HUES48 (cell line): Measurements from ENCODE around the gene RAG1.

Experiments
- H3K27ac ChIP-seq: one replicate; pipeline ENCODE4 v1.7.0; 2013; ENCODE audit warnings: low read depth, low read length, inconsistent platforms
- H3K27me3 ChIP-seq: 2 replicates; pipeline ENCODE4 v1.6.1; 2013; ENCODE audit warnings: mild to moderate bottlenecking, low read length; ENCODE audit not compliant: control insufficient read depth, insufficient read depth
- H3K36me3 ChIP-seq: 2 replicates; pipeline ENCODE4 v1.6.1; 2013; ENCODE audit warnings: low read length; ENCODE audit not compliant: control insufficient read depth, insufficient read depth
- H3K4me1 ChIP-seq: 2 replicates; pipeline ENCODE4 v1.6.1; 2013; ENCODE audit warnings: mild to moderate bottlenecking, low read length; ENCODE audit not compliant: control insufficient read depth, insufficient read depth
- H3K4me3 ChIP-seq: 2 replicates; pipeline ENCODE4 v1.5.1; 2013; ENCODE audit warnings: mild to moderate bottlenecking, low read depth, low read length
- H3K9ac ChIP-seq: 2 replicates; pipeline ENCODE4 v1.6.1; 2013; ENCODE audit warnings: mild to moderate bottlenecking, low read depth, low read length, moderate library complexity
- H3K9me3 ChIP-seq: 2 replicates; pipeline ENCODE4 v1.6.1; 2013; ENCODE audit warnings: low read length; ENCODE audit not compliant: control insufficient read depth, insufficient read depth

The RAG1 gene

DNA sequence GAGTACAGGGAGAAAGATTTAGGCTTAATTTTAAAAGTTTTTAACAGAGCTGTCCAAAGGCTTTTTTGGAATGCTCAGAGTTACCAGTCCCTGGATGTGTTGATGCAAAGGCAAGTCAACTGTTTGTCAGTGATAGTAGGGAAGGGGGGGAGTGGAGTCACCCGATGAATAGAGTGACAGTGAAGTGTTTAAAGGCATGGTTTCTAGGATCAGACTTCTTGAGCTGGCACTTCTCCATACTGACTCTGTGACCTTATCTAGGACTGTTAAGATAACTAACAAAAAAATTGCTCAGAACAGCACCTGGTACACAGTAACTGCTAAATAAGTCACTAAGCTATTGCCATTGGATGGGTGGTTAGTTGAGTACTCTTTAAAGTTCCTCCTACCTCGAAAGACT is 41.6 kb downstream of the RAG1 start:
- H3K4me1 ChIP-seq, result no peaks in the 10 kb centered on the region
- H3K9me3 ChIP-seq, result no peaks in the 10 kb centered on the region
- no peaks in the 10 kb centered on the region for H3K27me3 ChIP-seq
- H3K4me3 ChIP-seq, result no peak overlapping the region
- no peaks in the 10 kb centered on the region for H3K36me3 ChIP-seq
- no peak overlapping the region for H3K9ac ChIP-seq
- H3K27ac ChIP-seq, result no peak overlapping the region

DNA sequence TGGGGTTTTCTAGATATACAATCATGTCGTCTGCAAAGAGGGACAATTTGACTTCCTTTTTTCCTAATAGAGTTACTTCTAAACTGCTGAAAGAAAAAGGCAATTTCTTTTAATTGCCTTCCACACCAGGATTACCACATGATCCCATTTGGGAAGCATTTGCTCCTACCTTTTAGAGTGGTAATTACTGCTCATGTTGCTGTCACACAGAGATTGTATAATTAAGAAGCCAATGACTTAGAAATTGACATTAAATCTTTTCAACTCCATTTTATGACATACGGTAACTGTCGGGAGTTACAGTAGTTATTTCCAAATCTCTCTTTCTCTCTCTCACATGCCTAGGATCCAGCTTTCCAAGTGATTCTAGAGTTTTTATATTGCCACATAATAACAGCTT is 48.0 kb downstream of the RAG1 start:
- Histone ChIP-seq H3K9me3 (no peaks in the 10 kb centered on the region), H3K27ac (no peak overlapping the region), H3K9ac (no peak overlapping the region), H3K4me1 (no peaks in the 10 kb centered on the region), H3K4me3 (no peak overlapping the region), H3K36me3 (no peaks in the 10 kb centered on the region), H3K27me3 (no peaks in the 10 kb centered on the region)

DNA sequence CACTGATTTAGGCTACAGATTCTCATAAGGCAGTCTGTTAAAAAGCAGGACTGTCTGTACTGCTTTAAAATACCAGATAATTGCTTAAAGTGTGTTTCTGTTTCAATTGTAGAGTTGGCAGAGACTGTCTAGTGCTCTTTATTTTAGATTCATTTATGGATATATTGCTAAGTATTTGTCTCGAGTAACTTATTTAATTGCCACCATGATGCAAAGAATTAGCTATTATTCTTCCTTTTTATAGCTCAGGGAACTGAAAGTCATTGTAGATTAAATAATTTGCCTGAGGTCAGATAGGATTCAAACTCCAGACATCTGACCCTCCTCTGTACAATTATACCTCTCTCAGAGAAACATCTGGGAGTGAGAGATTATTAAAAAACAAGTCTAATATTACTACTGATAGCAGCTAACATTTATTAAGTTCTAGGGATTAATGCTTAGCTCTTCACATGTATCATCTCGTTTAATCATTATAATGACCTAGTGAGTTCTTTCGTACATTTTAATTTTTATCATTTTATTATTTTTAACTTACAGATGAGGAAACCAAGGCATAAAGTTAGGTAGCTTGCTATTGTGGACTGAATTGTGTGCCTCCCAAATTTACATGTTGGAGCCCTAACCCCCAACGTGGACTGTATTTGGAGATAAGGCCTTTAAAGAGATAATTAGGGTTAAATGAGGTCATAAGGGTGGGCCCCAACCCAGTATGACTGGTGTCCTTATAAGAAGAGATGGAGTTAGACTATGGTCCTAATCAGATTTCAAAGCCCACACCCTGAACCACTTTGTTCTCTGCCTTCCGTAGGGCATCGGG is 49.9 kb downstream of the RAG1 start:
- Histone ChIP-seq H3K36me3 (no peaks in the 10 kb centered on the region), H3K4me1 (no peaks in the 10 kb centered on the region), H3K9ac (no peak overlapping the region), H3K27me3 (no peaks in the 10 kb centered on the region), H3K9me3 (no peaks in the 10 kb centered on the region), H3K27ac (no peak overlapping the region), H3K4me3 (no peak overlapping the region)

DNA sequence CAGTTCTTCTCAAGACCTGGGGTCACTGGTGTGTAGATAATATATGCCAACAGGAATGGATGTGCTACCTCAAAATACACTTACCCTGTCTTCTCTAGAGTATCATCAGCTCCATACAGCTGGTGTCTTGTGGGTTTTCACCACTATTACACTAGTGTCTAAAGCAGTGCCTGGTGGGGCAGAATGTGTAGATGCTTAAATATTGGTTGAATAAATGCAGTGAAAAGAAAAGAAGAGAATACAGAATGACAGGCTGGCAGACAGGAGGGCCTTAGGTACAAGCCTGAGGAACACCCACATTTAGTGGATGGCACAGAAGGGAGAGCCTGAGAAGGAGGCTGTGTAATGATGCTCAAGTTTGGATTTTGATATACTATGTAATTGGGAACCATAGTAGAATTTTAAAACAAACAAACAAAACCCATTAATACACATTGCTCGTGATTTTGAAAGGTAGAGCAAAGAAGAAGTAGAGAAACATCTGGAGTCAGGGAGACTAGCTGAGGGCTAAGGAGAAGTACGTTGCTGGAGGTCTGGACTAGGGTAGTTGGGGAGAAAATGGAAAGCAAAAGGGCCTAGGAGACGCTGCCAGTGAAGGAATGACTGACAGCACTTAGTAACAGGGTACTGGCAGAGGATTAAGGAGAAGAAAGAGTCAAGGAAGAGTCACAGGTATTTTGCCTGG is 50.7 kb downstream of the RAG1 start:
- no peaks in the 10 kb centered on the region for H3K4me1 ChIP-seq
- H3K9ac ChIP-seq, result no peak overlapping the region
- no peak overlapping the region for H3K4me3 ChIP-seq
- no peaks in the 10 kb centered on the region for H3K36me3 ChIP-seq
- no peaks in the 10 kb centered on the region for H3K27me3 ChIP-seq
- no peak overlapping the region for H3K27ac ChIP-seq
- H3K9me3 ChIP-seq, result no peaks in the 10 kb centered on the region

DNA sequence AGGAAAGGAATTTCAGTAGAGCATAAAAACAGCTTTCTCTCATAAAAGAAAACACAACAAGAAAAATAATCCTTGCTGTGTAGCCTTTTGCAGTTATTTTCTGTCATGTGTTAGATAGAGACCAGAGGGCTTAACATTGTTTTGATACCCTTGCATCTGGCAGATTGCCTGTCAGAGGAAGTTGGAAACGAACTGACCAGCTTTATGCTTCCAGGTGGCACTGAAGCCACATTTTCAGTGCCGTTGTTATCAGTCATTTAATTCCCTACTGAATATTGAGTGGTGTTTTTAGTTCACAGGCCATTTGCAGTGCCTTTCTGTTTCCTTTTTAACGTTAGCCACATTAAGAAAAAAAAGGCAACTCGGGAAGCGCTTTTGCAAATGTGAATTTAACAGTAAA is 51.7 kb downstream of the RAG1 start:
- Histone ChIP-seq H3K27ac (no peak overlapping the region), H3K4me3 (no peak overlapping the region), H3K36me3 (no peaks in the 10 kb centered on the region), H3K9me3 (no peaks in the 10 kb centered on the region), H3K4me1 (no peaks in the 10 kb centered on the region), H3K9ac (no peak overlapping the region), H3K27me3 (no peaks in the 10 kb centered on the region)

DNA sequence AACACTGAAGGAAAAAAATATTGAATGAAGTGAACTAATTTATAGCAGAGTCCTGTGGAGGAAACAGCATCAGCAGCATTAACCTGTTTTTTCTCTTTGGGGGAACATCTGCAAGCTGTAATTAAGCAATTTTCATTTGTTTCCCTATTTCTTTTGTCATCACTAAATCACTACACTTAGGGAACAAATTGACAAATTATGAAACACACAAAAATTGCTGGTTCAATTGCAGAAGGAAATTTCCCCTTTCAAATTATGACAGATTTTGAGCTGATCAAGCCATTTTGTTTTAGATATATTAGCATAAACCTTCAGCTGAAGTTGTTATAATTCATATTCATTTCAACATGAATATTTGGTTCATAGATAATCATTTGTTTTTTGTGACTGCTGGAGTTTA is 52.4 kb downstream of the RAG1 start:
- H3K27ac ChIP-seq, result no peak overlapping the region
- H3K9ac ChIP-seq, result no peak overlapping the region
- no peaks in the 10 kb centered on the region for H3K9me3 ChIP-seq
- H3K27me3 ChIP-seq, result no peaks in the 10 kb centered on the region
- no peak overlapping the region for H3K4me3 ChIP-seq
- no peaks in the 10 kb centered on the region for H3K4me1 ChIP-seq
- H3K36me3 ChIP-seq, result no peaks in the 10 kb centered on the region

DNA sequence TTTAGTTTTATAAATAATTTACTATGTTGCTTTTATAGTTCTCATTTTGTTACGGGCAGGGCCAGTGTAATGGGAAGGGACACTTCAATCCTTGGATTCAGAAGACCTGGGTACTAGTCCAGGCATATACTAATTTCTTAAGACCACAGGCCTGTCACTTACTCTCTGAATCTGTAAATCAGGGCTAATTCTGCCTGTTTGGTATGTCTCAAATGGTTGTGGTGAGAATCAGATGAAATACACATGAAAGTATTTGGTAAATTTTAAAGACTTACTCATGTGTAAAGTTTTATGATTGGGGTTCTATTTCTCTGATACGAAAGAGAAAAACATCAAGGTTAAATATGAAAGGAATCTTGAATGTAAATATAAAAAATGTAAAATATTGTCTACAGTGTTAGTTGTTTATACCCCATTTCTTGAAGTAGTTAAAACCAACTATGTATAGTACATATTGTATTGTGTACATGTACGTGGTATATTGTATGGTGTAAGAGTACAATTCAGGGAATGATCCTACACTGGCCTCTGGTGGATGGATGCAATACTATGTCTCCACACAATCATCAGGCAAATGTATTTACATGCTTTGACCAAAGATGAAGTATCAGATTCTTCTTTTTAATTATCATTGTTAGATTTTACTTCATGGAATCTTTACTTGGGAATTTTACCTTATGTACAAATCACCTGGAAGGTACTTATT is 54.8 kb downstream of the RAG1 start:
- Histone ChIP-seq H3K4me1 (no peaks in the 10 kb centered on the region), H3K9me3 (no peaks in the 10 kb centered on the region), H3K27me3 (no peaks in the 10 kb centered on the region), H3K27ac (no peak overlapping the region), H3K9ac (no peak overlapping the region), H3K4me3 (no peak overlapping the region), H3K36me3 (no peaks in the 10 kb centered on the region)

DNA sequence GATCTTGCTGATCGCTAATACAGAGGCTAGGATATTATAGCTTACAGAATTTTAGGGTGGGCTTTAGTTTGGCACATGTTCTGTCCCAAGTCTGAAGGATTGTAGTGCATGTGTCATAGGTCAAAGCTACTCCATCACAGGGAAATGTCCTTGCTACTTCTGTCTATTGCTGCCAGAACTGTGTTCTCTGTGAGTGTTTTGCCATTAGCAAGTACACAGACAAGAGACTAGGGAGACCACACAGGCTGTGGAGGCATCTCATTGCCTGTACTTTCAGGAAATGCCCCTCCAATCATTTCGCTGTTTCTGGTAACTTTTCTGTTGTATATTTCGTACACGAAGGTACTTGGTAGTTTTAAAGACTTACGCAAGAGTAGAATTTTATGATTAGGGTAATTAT is 55.7 kb downstream of the RAG1 start:
- no peaks in the 10 kb centered on the region for H3K9me3 ChIP-seq
- no peak overlapping the region for H3K4me3 ChIP-seq
- no peaks in the 10 kb centered on the region for H3K4me1 ChIP-seq
- H3K36me3 ChIP-seq, result no peaks in the 10 kb centered on the region
- H3K9ac ChIP-seq, result no peak overlapping the region
- no peak overlapping the region for H3K27ac ChIP-seq
- H3K27me3 ChIP-seq, result no peaks in the 10 kb centered on the region

DNA sequence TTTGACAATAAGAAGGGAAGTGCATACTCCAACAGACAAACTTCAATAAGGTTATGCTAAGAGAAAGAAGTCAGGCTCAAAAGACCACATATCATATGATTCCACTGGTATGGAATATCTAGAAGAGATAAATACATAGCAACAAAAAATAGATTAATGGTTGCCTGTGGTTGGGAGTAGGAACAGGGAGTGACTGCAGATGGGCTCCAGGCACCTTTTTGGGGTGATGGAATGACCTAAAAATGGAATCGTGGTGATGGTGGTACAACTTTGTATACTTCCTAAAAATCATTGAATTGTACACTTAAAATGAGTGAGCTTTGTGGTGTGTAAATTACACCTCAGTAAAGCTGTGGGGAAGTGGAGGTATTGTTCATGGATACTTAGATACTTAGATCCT is 59.2 kb downstream of the RAG1 start:
- no peak overlapping the region for H3K27ac ChIP-seq
- no peaks in the 10 kb centered on the region for H3K27me3 ChIP-seq
- no peaks in the 10 kb centered on the region for H3K9me3 ChIP-seq
- no peak overlapping the region for H3K9ac ChIP-seq
- no peaks in the 10 kb centered on the region for H3K4me1 ChIP-seq
- no peak overlapping the region for H3K4me3 ChIP-seq
- H3K36me3 ChIP-seq, result no peaks in the 10 kb centered on the region

DNA sequence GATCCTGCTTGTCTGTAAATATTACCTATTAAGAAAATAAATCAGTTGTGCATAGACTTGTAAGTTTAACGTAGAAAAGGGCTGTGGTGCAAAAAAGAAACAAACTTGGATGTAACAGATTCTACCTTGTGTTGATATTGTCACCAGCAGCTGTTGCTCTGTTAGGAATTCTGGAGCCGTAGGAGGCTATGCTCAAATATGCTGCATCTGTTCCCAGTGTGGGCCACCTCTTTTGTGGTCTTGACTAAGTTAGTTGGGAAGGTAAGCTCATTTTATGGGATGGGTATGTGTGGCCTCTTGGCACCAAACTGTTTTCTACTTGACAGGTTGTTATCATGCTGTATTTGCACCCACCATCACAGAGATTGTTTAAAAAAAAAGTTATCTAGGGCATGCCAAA is 59.7 kb downstream of the RAG1 start:
- no peaks in the 10 kb centered on the region for H3K4me1 ChIP-seq
- no peaks in the 10 kb centered on the region for H3K36me3 ChIP-seq

DNA sequence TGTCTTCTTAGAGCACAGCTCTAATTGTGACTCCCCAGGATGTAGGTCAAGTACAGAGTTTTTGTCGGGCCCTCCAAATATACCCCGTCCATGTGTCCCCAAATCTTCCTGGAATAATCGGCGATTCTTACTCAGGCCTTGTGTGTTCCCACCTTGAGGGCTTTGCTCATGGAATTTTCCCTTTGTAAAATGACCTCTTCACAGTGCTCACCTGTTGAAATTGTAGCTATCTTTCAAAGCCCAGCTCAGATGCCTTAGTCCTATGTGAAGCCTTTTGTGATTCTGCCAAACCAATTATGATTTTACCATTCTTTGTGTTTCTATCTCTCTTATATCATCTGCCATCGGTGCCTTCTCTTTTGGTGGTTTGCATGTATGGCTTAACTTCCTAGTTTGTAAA is 60.3 kb downstream of the RAG1 start:
- H3K36me3 ChIP-seq, result no peaks in the 10 kb centered on the region
- no peaks in the 10 kb centered on the region for H3K27me3 ChIP-seq
- H3K4me3 ChIP-seq, result no peak overlapping the region
- no peaks in the 10 kb centered on the region for H3K4me1 ChIP-seq
- H3K9me3 ChIP-seq, result no peaks in the 10 kb centered on the region
- H3K27ac ChIP-seq, result no peak overlapping the region
- H3K9ac ChIP-seq, result no peak overlapping the region

More for the DNA sequence above, 59.7 kb downstream of the RAG1 start:
- Histone ChIP-seq H3K27me3 (no peaks in the 10 kb centered on the region), H3K9me3 (no peaks in the 10 kb centered on the region), H3K9ac (no peak overlapping the region), H3K27ac (no peak overlapping the region), H3K4me3 (no peak overlapping the region)
